ENCODE measurements around the gene RBPJL.
A peak's percentile ranks its signal among the peaks of the same experiment; 100 is the strongest.

RBPJL gene

DNA sequence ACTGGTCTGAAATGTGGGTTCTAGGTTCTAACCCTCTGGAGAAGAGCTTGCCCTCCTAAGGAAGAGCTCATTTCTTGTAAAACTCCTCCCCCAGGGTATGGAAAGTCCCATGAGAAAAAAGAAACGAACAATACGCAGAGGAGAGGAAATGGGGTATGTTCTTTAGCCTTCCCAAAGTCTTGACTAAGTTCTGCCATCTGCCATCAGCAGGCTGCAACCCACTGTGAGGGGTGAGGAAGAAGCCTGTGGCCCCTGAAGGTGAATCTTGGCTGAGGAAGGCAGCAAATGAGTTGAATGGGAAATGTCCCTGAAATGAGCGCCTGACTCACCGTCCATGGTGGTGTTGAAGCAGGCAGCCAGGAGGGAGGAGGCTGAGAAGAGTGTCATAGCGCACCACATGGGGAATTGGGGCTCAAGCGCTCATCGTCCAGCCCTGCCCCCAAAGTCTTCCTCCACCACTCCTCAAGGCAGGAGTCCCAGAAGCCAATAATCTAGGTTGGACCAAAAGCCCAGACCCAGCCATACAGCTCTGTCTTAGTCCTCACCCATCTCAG, 11.8 kb downstream of the RBPJL start:
- Histone ChIP-seq H3K4me1 (ENCODE audit: control insufficient read depth in 1 of 2, insufficient read depth in 1 of 2, low read depth in 1 of 2, low read length in 1 of 2) (peaks cover 9 to 19% of the 10 kb centered on the region in 2 experiments), H3K27ac (no peak overlapping the region), H3K36me3 (no peaks in the 10 kb centered on the region), H3K4me3 (ENCODE audit: low read depth in 1 of 2, low read length in 1 of 2) (no peak overlapping the region), H3K9me3 (no peaks in the 10 kb centered on the region), H3K27me3 (peaks cover 49% of the 10 kb centered on the region)
- TF ChIP-seq, protein P1, sequence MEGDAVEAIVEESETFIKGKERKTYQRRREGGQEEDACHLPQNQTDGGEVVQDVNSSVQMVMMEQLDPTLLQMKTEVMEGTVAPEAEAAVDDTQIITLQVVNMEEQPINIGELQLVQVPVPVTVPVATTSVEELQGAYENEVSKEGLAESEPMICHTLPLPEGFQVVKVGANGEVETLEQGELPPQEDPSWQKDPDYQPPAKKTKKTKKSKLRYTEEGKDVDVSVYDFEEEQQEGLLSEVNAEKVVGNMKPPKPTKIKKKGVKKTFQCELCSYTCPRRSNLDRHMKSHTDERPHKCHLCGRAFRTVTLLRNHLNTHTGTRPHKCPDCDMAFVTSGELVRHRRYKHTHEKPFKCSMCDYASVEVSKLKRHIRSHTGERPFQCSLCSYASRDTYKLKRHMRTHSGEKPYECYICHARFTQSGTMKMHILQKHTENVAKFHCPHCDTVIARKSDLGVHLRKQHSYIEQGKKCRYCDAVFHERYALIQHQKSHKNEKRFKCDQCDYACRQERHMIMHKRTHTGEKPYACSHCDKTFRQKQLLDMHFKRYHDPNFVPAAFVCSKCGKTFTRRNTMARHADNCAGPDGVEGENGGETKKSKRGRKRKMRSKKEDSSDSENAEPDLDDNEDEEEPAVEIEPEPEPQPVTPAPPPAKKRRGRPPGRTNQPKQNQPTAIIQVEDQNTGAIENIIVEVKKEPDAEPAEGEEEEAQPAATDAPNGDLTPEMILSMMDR (IDR thresholded peaks at IDR 0.05), result no peak

DNA sequence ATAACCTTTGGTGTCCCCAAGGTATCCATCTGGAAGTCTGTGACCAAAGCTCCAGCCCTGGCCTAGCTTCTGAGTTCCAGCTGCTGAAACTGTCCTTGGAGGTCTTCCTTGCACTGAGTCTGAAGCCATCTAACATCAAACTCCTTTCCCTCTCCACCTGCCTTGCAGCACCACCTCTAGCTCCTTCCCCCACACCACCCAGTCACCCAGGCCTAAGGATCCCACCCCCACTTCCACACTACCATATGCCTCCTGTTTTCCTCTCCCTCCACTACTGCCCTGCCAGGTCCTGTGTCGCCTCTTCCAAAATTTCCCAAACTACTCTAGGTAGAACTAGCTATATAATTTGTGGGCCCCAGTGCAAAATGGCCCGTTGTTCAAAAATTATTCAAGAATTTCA, 12.3 kb downstream of the RBPJL start:
- Histone ChIP-seq H3K27me3 (peaks cover 45% of the 10 kb centered on the region), H3K4me1 (ENCODE audit: control insufficient read depth in 1 of 2, insufficient read depth in 1 of 2, low read depth in 1 of 2, low read length in 1 of 2) (peaks cover 9 to 19% of the 10 kb centered on the region in 2 experiments), H3K27ac (no peak overlapping the region), H3K9me3 (no peaks in the 10 kb centered on the region), H3K4me3 (ENCODE audit: low read depth in 1 of 2, low read length in 1 of 2) (no peak overlapping the region), H3K36me3 (no peaks in the 10 kb centered on the region)
- TF ChIP-seq, protein P1 (IDR thresholded peaks at IDR 0.05), result no peak

DNA sequence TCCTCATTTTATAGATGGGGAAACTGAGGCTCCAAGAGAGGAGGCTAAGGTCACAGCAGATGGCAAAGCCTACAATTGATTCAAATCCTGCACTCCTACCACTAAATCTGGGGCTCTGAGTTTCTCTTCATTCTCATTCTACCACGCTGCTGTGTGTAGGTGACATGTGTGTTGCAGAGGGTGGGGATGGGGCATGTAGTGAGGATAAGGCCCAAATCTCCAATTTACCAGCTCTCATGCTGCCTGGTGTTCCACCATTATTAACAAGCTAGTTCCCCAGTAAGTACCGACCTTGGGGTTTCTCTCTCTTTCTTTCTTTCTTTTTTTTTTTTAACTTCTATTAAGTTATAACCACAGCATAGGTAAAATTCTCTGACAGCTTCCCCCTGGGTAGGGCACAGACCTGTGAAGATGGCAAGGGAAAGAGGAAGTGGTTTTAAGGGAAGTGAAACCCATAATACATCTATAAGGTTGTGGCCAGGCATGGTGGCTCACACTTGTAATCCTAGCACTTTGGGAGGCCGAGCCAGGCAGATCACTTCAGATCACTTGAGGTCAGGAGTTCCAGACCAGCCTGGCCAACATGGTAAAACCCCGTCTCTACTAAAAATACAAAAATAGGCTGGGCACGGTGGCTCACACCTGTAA, 14.4 kb downstream of the RBPJL start:
- Histone ChIP-seq H3K27ac (peak overlapping the region; percentile 52), H3K4me3 (ENCODE audit: low read depth in 1 of 2, low read length in 1 of 2) (no peak overlapping the region)
- TF ChIP-seq, protein P1 (IDR thresholded peaks at IDR 0.05), result no peak

DNA sequence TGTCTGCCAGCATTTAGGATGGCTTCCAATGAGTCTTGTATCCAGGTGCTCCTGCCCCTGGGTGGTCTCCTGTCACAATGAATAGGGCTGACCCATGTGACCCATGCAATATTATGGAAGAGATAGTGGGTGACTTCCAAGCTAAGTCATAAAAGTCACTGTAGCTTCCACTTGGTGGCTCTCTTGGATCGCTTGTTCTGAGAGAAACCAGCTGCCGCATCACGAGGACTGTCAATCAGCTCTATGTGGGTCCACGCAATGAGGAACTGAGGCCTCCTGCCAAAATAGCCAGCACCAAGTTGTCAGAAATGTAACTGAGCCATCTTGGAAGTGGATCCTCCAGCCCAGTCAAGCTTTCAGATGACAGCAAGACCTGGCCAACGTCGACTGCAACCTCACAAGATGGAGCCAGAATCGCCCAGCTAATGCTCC, 16.3 kb downstream of the RBPJL start:
- TF ChIP-seq, protein P1 (IDR thresholded peaks at IDR 0.05), result no peak
- H3K36me3 ChIP-seq, result no peaks in the 10 kb centered on the region
- H3K4me1 ChIP-seq (ENCODE audit: control insufficient read depth in 1 of 2, insufficient read depth in 1 of 2, low read depth in 1 of 2, low read length in 1 of 2), result peaks cover 9 to 19% of the 10 kb centered on the region in 2 experiments
- peaks cover 4% of the 10 kb centered on the region for H3K27me3 ChIP-seq
- H3K4me3 ChIP-seq (ENCODE audit: low read depth in 1 of 2, low read length in 1 of 2), result no peak overlapping the region
- no peak overlapping the region for H3K27ac ChIP-seq
- no peaks in the 10 kb centered on the region for H3K9me3 ChIP-seq

More for the DNA sequence above, 14.4 kb downstream of the RBPJL start:
- Histone ChIP-seq H3K4me1 (ENCODE audit: control insufficient read depth in 1 of 2, insufficient read depth in 1 of 2, low read depth in 1 of 2, low read length in 1 of 2) (peaks cover 9 to 19% of the 10 kb centered on the region in 2 experiments), H3K27me3 (peaks cover 23% of the 10 kb centered on the region), H3K9me3 (no peaks in the 10 kb centered on the region), H3K36me3 (no peaks in the 10 kb centered on the region)

DNA sequence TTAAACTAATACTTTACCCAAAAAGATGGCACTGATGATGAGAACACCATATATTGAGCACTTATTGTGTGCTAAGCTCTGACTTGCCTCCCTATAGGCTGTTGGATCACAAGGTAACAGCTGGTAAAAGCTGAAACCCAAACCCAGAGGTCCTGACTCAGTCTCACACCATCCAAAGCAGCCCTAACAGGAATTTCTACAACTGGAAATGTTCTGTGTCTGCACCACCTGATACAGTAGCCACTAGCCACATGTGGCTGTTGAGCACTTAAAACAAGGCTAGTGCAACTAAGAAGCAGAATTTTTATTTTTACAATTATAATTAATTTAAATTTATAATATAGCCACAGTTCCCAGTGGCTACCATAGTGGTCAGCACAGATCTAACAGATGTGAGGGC, 17.1 kb downstream of the RBPJL start:
- TF ChIP-seq, protein P1 (IDR thresholded peaks at IDR 0.05), result no peak
- Histone ChIP-seq H3K27me3 (no peaks in the 10 kb centered on the region), H3K4me1 (ENCODE audit: control insufficient read depth in 1 of 2, insufficient read depth in 1 of 2, low read depth in 1 of 2, low read length in 1 of 2) (peaks cover 8 to 19% of the 10 kb centered on the region in 2 experiments), H3K27ac (no peak overlapping the region), H3K9me3 (no peaks in the 10 kb centered on the region), H3K4me3 (ENCODE audit: low read depth in 1 of 2, low read length in 1 of 2) (no peak overlapping the region), H3K36me3 (no peaks in the 10 kb centered on the region)

All from neutrophil (primary cell).